ENCODE data around the gene HOXD8. TPM values are rescaled to one million over a fixed set of nuclear protein-coding genes. Genes with fewer than 3 reads are reported as not detected.

HOXD8 gene
- total and polyA plus RNA-seq, 5 experiments from 2014 or later: not detected

GRCh38 chr2:176148751-176149421, 19.4 kb downstream of the HOXD8 start:
- Mint-ChIP-seq H3K4me1 (peaks cover 4 to 18% (median 11%) of the 10 kb centered on the region in 4 donors), H3K36me3 (no peaks in the 10 kb centered on the region), H3K9me3 (peaks cover 0 to 7% (median 0%) of the 10 kb centered on the region in 9 donors), H3K27me3 (peaks cover 56 to 96% (median 79%) of the 10 kb centered on the region in 5 donors), H3K27ac (no peak overlapping the region), H3K4me3 (no peak overlapping the region)
- POLR2A ChIA-PET: no interaction called here
- DNase-seq: no peak
- no peak for ATAC-seq

GRCh38 chr2:176149481-176149938, 20.0 kb downstream of the HOXD8 start:
- DNase-seq: no peak
- H3K36me3 Mint-ChIP-seq: no peaks in the 10 kb centered on the region
- no peak overlapping the region for H3K27ac Mint-ChIP-seq
- ATAC-seq: no peak
- POLR2A ChIA-PET: no interaction called here
- H3K27me3 Mint-ChIP-seq: peaks cover 57 to 96% (median 82%) of the 10 kb centered on the region in 5 donors
- H3K4me3 Mint-ChIP-seq: peak overlapping the region in 1 of 10 donors; percentile 36
- H3K9me3 Mint-ChIP-seq: peaks cover 0 to 7% (median 0%) of the 10 kb centered on the region in 9 donors
- peaks cover 4 to 18% (median 11%) of the 10 kb centered on the region in 4 donors for H3K4me1 Mint-ChIP-seq

- POLR2A ChIA-PET: no interaction called here
- no peak for ATAC-seq
- Mint-ChIP-seq H3K4me1 (peaks cover 4 to 18% (median 11%) of the 10 kb centered on the region in 4 donors), H3K27me3 (peaks cover 55 to 96% (median 81%) of the 10 kb centered on the region in 5 donors), H3K27ac (peak overlapping the region in 1 of 10 donors; percentile 2), H3K4me3 (peak overlapping the region in 2 of 10 donors; percentile 29 to 36), H3K36me3 (no peaks in the 10 kb centered on the region), H3K9me3 (peaks cover 0 to 7% (median 0%) of the 10 kb centered on the region in 9 donors)
- DNase-seq: no peak
Measured at GRCh38 chr2:176149939-176150583, 20.6 kb downstream of the HOXD8 start.

GRCh38 chr2:176150584-176151441, 21.3 kb downstream of the HOXD8 start:
- POLR2A ChIA-PET: no interaction called here

GRCh38 chr2:176151442-176152287, 22.2 kb downstream of the HOXD8 start, which contains the start of gene HOXD4:
TSS of gene HOXD4 (plus strand) at chr2:176151550. CDS start at chr2:176151634, 84 bp downstream.
- DNase-seq (no peak), ATAC-seq (no peak)
- Mint-ChIP-seq H3K36me3 (no peaks in the 10 kb centered on the region), H3K27me3 (peaks cover 53 to 96% (median 80%) of the 10 kb centered on the region in 5 donors), H3K27ac (peak within 1 kb of the TSS in 2 of 10 donors; percentile 2 to 76), H3K4me3 (peak within 1 kb of the TSS in 3 of 10 donors; percentile 35 to 60 (median 54)), H3K4me1 (peaks cover 5 to 20% (median 11%) of the 10 kb centered on the region in 4 donors), H3K9me3 (peaks cover 0 to 4% (median 0%) of the 10 kb centered on the region in 9 donors)
- POLR2A ChIA-PET: no interaction called here

More at GRCh38 chr2:176150584-176151441, 21.3 kb downstream of the HOXD8 start:
- DNase-seq (no peak), ATAC-seq (no peak)
- H3K27ac Mint-ChIP-seq: peak overlapping the region in 2 of 10 donors; percentile 2 to 76
- peaks cover 57 to 96% (median 81%) of the 10 kb centered on the region in 5 donors for H3K27me3 Mint-ChIP-seq
- H3K36me3 Mint-ChIP-seq: no peaks in the 10 kb centered on the region
- peaks cover 0 to 4% (median 0%) of the 10 kb centered on the region in 9 donors for H3K9me3 Mint-ChIP-seq
- H3K4me1 Mint-ChIP-seq: peaks cover 4 to 18% (median 11%) of the 10 kb centered on the region in 4 donors
- peak overlapping the region in 2 of 10 donors; percentile 35 to 60 for H3K4me3 Mint-ChIP-seq

- H3K9me3 Mint-ChIP-seq: peaks cover 0 to 4% (median 0%) of the 10 kb centered on the region in 9 donors
- no peak for DNase-seq
- H3K27me3 Mint-ChIP-seq: peaks cover 50 to 96% (median 76%) of the 10 kb centered on the region in 5 donors
- peak overlapping the region in 5 of 10 donors; percentile 4 to 54 (median 24) for H3K4me3 Mint-ChIP-seq
- POLR2A ChIA-PET: no interaction called here
- no peak overlapping the region for H3K27ac Mint-ChIP-seq
- H3K36me3 Mint-ChIP-seq: no peaks in the 10 kb centered on the region
- peaks cover 8 to 22% (median 11%) of the 10 kb centered on the region in 4 donors for H3K4me1 Mint-ChIP-seq
- ATAC-seq: no peak
Measured at GRCh38 chr2:176152350-176153181, 23.1 kb downstream of the HOXD8 start.

- Mint-ChIP-seq H3K27ac (no peak overlapping the region), H3K36me3 (peaks cover 0 to 5% (median 0%) of the 10 kb centered on the region in 3 donors), H3K27me3 (peaks cover 41 to 88% (median 70%) of the 10 kb centered on the region in 5 donors), H3K4me1 (peaks cover 12 to 28% (median 16%) of the 10 kb centered on the region in 4 donors), H3K9me3 (no peaks in the 10 kb centered on the region), H3K4me3 (no peak overlapping the region)
- DNase-seq (no peak), ATAC-seq (no peak)
- POLR2A ChIA-PET: no interaction called here
Measured at GRCh38 chr2:176154576-176155252, 25.2 kb downstream of the HOXD8 start.

- Mint-ChIP-seq H3K4me1 (peaks cover 9 to 30% (median 14%) of the 10 kb centered on the region in 4 donors), H3K4me3 (no peak overlapping the region), H3K27ac (no peak overlapping the region), H3K9me3 (no peaks in the 10 kb centered on the region), H3K36me3 (peaks cover 0 to 5% (median 0%) of the 10 kb centered on the region in 3 donors), H3K27me3 (peaks cover 35 to 85% (median 68%) of the 10 kb centered on the region in 5 donors)
- POLR2A ChIA-PET: no interaction called here
- DNase-seq (no peak), ATAC-seq (no peak)
Measured at GRCh38 chr2:176155356-176156044, 26.0 kb downstream of the HOXD8 start.

GRCh38 chr2:176156301-176156806, 26.8 kb downstream of the HOXD8 start:
- H3K4me1 Mint-ChIP-seq: peaks cover 12 to 35% (median 16%) of the 10 kb centered on the region in 4 donors
- peak overlapping the region in 1 of 10 donors; percentile 13 for H3K4me3 Mint-ChIP-seq
- ATAC-seq (no peak), DNase-seq (no peak)
- H3K27ac Mint-ChIP-seq: no peak overlapping the region
- POLR2A ChIA-PET: no interaction called here
- peaks cover 35 to 85% (median 69%) of the 10 kb centered on the region in 5 donors for H3K27me3 Mint-ChIP-seq
- peaks cover 0 to 2% (median 0%) of the 10 kb centered on the region in 9 donors for H3K9me3 Mint-ChIP-seq
- H3K36me3 Mint-ChIP-seq: peaks cover 0 to 5% (median 2%) of the 10 kb centered on the region in 3 donors
